ENCODE measurements around the gene SIRT5. TPM values are rescaled to one million over a fixed set of nuclear protein-coding genes. Genes with fewer than 3 reads are reported as not detected.

Gene SIRT5
- total and polyA plus RNA-seq, 2 experiments from 2014 or later: 4.8 to 6.1 TPM

DNA sequence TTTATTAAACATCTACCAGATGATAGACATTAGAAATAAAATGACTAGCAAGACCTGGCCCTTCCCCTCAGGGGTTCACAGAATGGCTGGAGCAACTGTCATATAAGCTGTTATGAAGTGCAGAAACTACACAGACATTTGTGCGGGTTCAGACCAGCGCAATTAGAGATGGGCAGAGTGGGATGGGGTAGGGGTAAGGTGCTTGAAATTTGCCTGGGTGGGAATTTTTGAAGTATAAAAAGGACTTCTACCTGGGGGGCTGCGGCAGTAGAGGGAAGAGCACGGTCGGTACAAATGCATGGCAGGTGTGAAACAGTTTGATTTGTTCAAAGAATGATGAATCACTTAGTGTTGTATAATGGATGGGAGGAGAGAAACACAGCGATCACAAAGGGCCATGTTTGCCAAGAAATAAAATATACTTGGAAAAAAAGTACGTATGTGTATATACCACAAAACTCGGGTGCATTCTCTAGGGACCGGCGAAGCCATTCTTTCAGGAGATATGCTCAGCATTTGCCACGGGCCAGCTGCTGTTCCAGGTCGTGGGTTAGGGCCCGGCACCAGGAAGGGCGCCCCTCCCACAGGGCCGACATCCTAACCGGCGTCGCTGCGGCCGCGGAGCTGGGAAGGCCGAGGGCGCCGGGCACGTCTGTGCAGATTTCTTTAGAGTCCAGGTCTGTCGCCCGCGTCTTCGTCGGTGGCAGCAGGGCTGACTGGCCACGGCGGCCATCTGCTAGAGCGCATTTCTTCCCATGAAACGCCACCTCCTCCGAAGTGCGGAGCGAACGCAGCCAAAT is 39.9 kb downstream of the SIRT5 start:
- no peaks in the 10 kb centered on the region for H3K9me2 ChIP-seq (ENCODE audit: insufficient read depth)
- H3K79me2 ChIP-seq (ENCODE audit: insufficient read depth): peaks cover 36% of the 10 kb centered on the region
- TF ChIP-seq EZH2 (IDR thresholded peaks at IDR 0.05; ENCODE audit: insufficient read depth, poor library complexity, severe bottlenecking) (no peak), EZH2phosphoT487 (IDR thresholded peaks at IDR 0.05; ENCODE audit: insufficient read depth, low read depth) (no peak)
- peaks cover 23% of the 10 kb centered on the region for H3K4me1 ChIP-seq (ENCODE audit: insufficient read depth)
- peak overlapping the region; percentile 91 for H3K9ac ChIP-seq
- peaks cover 22% of the 10 kb centered on the region for H3K36me3 ChIP-seq (ENCODE audit: low read depth)
- no peaks in the 10 kb centered on the region for H4K20me1 ChIP-seq (ENCODE audit: insufficient read depth)
- in situ Hi-C loops (cut with MboI): no loop called here
- H3K4me3 ChIP-seq: peak overlapping the region; percentile 81
- DNase-seq: peak; percentile 72
- peak overlapping the region; percentile 82 for H3K27ac ChIP-seq
- 7 to 8% methylated on average over 38 of the region's 38 CpGs for WGBS, 2 experiments (ENCODE audit: low coverage in 1 of 2, low lambda C conversion rate in 2 of 2, missing lambda C conversion rate in 2 of 2)
- H3F3A ChIP-seq (ENCODE audit: insufficient read depth): peaks cover 21% of the 10 kb centered on the region
- peak overlapping the region; percentile 77 for H2AFZ ChIP-seq
- H3K4me2 ChIP-seq (ENCODE audit: unreplicated experiment): peak overlapping the region; percentile 91
- H3K27me3 ChIP-seq (replicated peaks; ENCODE audit: insufficient read depth): no peaks in the 10 kb centered on the region
- H3K9me3 ChIP-seq (ENCODE audit: low read depth): no peaks in the 10 kb centered on the region

- H2AFZ ChIP-seq: peak within 1 kb of the TSS; percentile 77
- H3K9me2 ChIP-seq (ENCODE audit: insufficient read depth): no peaks in the 10 kb centered on the region
- H3K27ac ChIP-seq: peak within 1 kb of the TSS; percentile 82
- H3K79me2 ChIP-seq (ENCODE audit: insufficient read depth): peaks cover 44% of the 10 kb centered on the region
- H3K4me1 ChIP-seq (ENCODE audit: insufficient read depth): peaks cover 23% of the 10 kb centered on the region
- WGBS, 2 experiments (ENCODE audit: low coverage in 1 of 2, low lambda C conversion rate in 2 of 2, missing lambda C conversion rate in 2 of 2): 1% methylated on average over 75 to 78 of the region's 85 CpGs
- peak; percentile 99 for DNase-seq
- H3K9me3 ChIP-seq (ENCODE audit: low read depth): no peaks in the 10 kb centered on the region
- peak within 1 kb of the TSS; percentile 81 for H3K4me3 ChIP-seq
- in situ Hi-C loops (cut with MboI): no loop called here
- H3K27me3 ChIP-seq (replicated peaks; ENCODE audit: insufficient read depth): no peaks in the 10 kb centered on the region
- H3K4me2 ChIP-seq (ENCODE audit: unreplicated experiment): peak within 1 kb of the TSS; percentile 96
- H3F3A ChIP-seq (ENCODE audit: insufficient read depth): peaks cover 27% of the 10 kb centered on the region
- no peaks in the 10 kb centered on the region for H4K20me1 ChIP-seq (ENCODE audit: insufficient read depth)
- H3K36me3 ChIP-seq (ENCODE audit: low read depth): peaks cover 30% of the 10 kb centered on the region
- peak within 1 kb of the TSS; percentile 91 for H3K9ac ChIP-seq
- no peak for TF ChIP-seq EZH2 (IDR thresholded peaks at IDR 0.05; ENCODE audit: insufficient read depth, poor library complexity, severe bottlenecking)
- no peak for TF ChIP-seq EZH2phosphoT487 (IDR thresholded peaks at IDR 0.05; ENCODE audit: insufficient read depth, low read depth)
These were observed 40.8 kb downstream of the SIRT5 start, which contains the start of gene NOL7 for GRCh38 chr6:13614926-13615791. Gene NOL7 (plus strand): TSS chr6:13615335. CDS start chr6:13615359, 24 bp downstream.

GRCh38 chr6:13615792-13616120 is 41.4 kb downstream of the SIRT5 start:
- Histone ChIP-seq H3K27me3 (replicated peaks; ENCODE audit: insufficient read depth) (no peaks in the 10 kb centered on the region), H3K9me2 (ENCODE audit: insufficient read depth) (no peaks in the 10 kb centered on the region), H3K4me3 (peak overlapping the region; percentile 81), H3K36me3 (ENCODE audit: low read depth) (peaks cover 36% of the 10 kb centered on the region), H2AFZ (peak overlapping the region; percentile 77), H3F3A (ENCODE audit: insufficient read depth) (peaks cover 28% of the 10 kb centered on the region), H3K79me2 (ENCODE audit: insufficient read depth) (peaks cover 48% of the 10 kb centered on the region), H3K9ac (peak overlapping the region; percentile 91), H4K20me1 (ENCODE audit: insufficient read depth) (no peaks in the 10 kb centered on the region), H3K9me3 (ENCODE audit: low read depth) (no peaks in the 10 kb centered on the region), H3K4me1 (ENCODE audit: insufficient read depth) (peaks cover 23% of the 10 kb centered on the region), H3K27ac (peak overlapping the region; percentile 82), H3K4me2 (ENCODE audit: unreplicated experiment) (peak overlapping the region; percentile 96)
- TF ChIP-seq EZH2 (IDR thresholded peaks at IDR 0.05; ENCODE audit: insufficient read depth, poor library complexity, severe bottlenecking): no peak
- no peak for TF ChIP-seq EZH2phosphoT487 (IDR thresholded peaks at IDR 0.05; ENCODE audit: insufficient read depth, low read depth)
- in situ Hi-C loops (cut with MboI): no loop called here
- DNase-seq: peak; percentile 87
- WGBS, 2 experiments (ENCODE audit: low coverage in 1 of 2, low lambda C conversion rate in 2 of 2, missing lambda C conversion rate in 2 of 2): 1 to 3% methylated on average over 14 of the region's 14 CpGs

DNA sequence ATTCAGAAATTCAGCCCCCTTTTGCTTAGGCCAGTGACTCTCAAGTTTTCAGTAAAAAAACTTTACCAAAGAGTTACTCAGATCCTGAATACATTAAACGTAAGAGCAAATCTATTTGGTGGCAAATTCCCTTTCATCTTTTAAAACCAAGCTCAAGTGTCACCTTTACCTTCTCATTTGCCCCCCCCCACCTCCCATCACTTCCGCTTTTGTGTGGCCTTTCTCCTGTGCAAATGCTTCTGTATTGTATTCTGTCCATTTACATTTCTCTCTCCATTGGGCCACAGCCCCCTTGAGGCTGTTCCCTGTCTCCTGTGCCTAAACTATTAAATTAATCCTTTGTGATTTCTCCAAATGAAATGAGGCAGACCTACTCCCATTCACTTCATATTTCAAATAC is 42.7 kb downstream of the SIRT5 start:
- H4K20me1 ChIP-seq (ENCODE audit: insufficient read depth): no peaks in the 10 kb centered on the region
- in situ Hi-C loops (cut with MboI): no loop called here
- H3K27ac ChIP-seq: no peak overlapping the region
- H3K9me3 ChIP-seq (ENCODE audit: low read depth): no peaks in the 10 kb centered on the region
- H2AFZ ChIP-seq: no peak overlapping the region
- H3K9ac ChIP-seq: peak overlapping the region; percentile 91
- peak overlapping the region; percentile 96 for H3K4me2 ChIP-seq (ENCODE audit: unreplicated experiment)
- peak; percentile 7 for DNase-seq
- peak overlapping the region; percentile 81 for H3K4me3 ChIP-seq
- TF ChIP-seq EZH2 (IDR thresholded peaks at IDR 0.05; ENCODE audit: insufficient read depth, poor library complexity, severe bottlenecking) (no peak), EZH2phosphoT487 (IDR thresholded peaks at IDR 0.05; ENCODE audit: insufficient read depth, low read depth) (no peak)
- no peaks in the 10 kb centered on the region for H3K9me2 ChIP-seq (ENCODE audit: insufficient read depth)
- peaks cover 41% of the 10 kb centered on the region for H3F3A ChIP-seq (ENCODE audit: insufficient read depth)
- peaks cover 56% of the 10 kb centered on the region for H3K79me2 ChIP-seq (ENCODE audit: insufficient read depth)
- no peaks in the 10 kb centered on the region for H3K27me3 ChIP-seq (replicated peaks; ENCODE audit: insufficient read depth)
- H3K4me1 ChIP-seq (ENCODE audit: insufficient read depth): peaks cover 23% of the 10 kb centered on the region
- peaks cover 49% of the 10 kb centered on the region for H3K36me3 ChIP-seq (ENCODE audit: low read depth)
- WGBS, 2 experiments (ENCODE audit: low coverage in 1 of 2, low lambda C conversion rate in 2 of 2, missing lambda C conversion rate in 2 of 2): 52 to 56% methylated on average over 2 of the region's 2 CpGs

All from GM23248 (cell line).